GM21390 (cell line): Measurements from ENCODE around the gene CHRNA4.
"Not testable (repeated sequence)": the region's sequence is repeated elsewhere in the genome, so short reads cannot be mapped to it uniquely, and the experiment has no call there.

Source experiments
- ATAC-seq: cut with Tn5 transposase; IDR thresholded peaks from one replicate; pipeline ENCODE4 v1.9.1; 2021; ENCODE audit not compliant: unreplicated experiment

Gene CHRNA4

GRCh38 chr20:63336232-63336752, 24.9 kb downstream of the CHRNA4 start:
- ATAC-seq, result no peak

GRCh38 chr20:63335711-63336110, 25.4 kb downstream of the CHRNA4 start:
- no peak for ATAC-seq

- ATAC-seq, result not testable (repeated sequence)
Observed at GRCh38 chr20:63335060-63335459, 26.1 kb downstream of the CHRNA4 start.

- ATAC-seq, result no peak
Observed at GRCh38 chr20:63334356-63334755, 26.8 kb downstream of the CHRNA4 start.

GRCh38 chr20:63333241-63333836, 27.8 kb downstream of the CHRNA4 start:
- ATAC-seq, result no peak

- ATAC-seq, result no peak
Observed at GRCh38 chr20:63332488-63333240, 28.5 kb downstream of the CHRNA4 start.

- no peak for ATAC-seq
Observed at GRCh38 chr20:63331741-63332400, 29.3 kb downstream of the CHRNA4 start.

GRCh38 chr20:63330940-63331339, 30.2 kb downstream of the CHRNA4 start:
- ATAC-seq, result no peak

- ATAC-seq, result no peak
Observed at GRCh38 chr20:63330084-63330760, 30.9 kb downstream of the CHRNA4 start.

GRCh38 chr20:63329331-63330083, 31.6 kb downstream of the CHRNA4 start:
- no peak for ATAC-seq

GRCh38 chr20:63328718-63329275, 32.4 kb downstream of the CHRNA4 start:
- no peak for ATAC-seq

- ATAC-seq, result no peak
Observed at GRCh38 chr20:63328026-63328700, 33.0 kb downstream of the CHRNA4 start.

- no peak for ATAC-seq
Observed at GRCh38 chr20:63327231-63327745, 33.9 kb downstream of the CHRNA4 start.

GRCh38 chr20:63326314-63327230, 34.6 kb downstream of the CHRNA4 start:
- ATAC-seq, result no peak

- no peak for ATAC-seq
Observed at GRCh38 chr20:63325554-63326313, 35.4 kb downstream of the CHRNA4 start.

GRCh38 chr20:63325021-63325471, 36.1 kb downstream of the CHRNA4 start:
- no peak for ATAC-seq

GRCh38 chr20:63323357-63323981, 37.7 kb downstream of the CHRNA4 start:
- ATAC-seq, result no peak
